Activated CD4-positive, CD25-positive, alpha-beta regulatory T cell treated with anti-CD3 and anti-CD28 coated beads, Interleukin-2, amount 50 U/mL, for 72 hours (primary cell): ENCODE data around the gene RSPO1.

Source experiments
- DNase-seq: peaks from one replicate; pipeline ENCODE4 v3.0.0; 2021

RSPO1 gene

GRCh38 chr1:37656026-37656425 lies 21.3 kb upstream of the RSPO1 start:
- DNase-seq = no peak

GRCh38 chr1:37655274-37655673 lies 20.6 kb upstream of the RSPO1 start:
- DNase-seq = no peak

- DNase-seq = no peak
Observed at GRCh38 chr1:37653906-37654305, 19.2 kb upstream of the RSPO1 start.

- no peak for DNase-seq
Observed at GRCh38 chr1:37652976-37653375, 18.3 kb upstream of the RSPO1 start.

GRCh38 chr1:37651803-37652202 lies 17.1 kb upstream of the RSPO1 start:
- DNase-seq = no peak

GRCh38 chr1:37650721-37651120 lies 16.0 kb upstream of the RSPO1 start:
- no peak for DNase-seq

GRCh38 chr1:37650173-37650572 lies 15.5 kb upstream of the RSPO1 start:
- no peak for DNase-seq

GRCh38 chr1:37647281-37647680 lies 12.6 kb upstream of the RSPO1 start:
- no peak for DNase-seq

GRCh38 chr1:37641059-37641458 lies 6.4 kb upstream of the RSPO1 start:
- DNase-seq = no peak

GRCh38 chr1:37636435-37636834 lies 1.7 kb upstream of the RSPO1 start:
- DNase-seq = no peak

GRCh38 chr1:37634992-37635902 lies 555 bp upstream of the RSPO1 start:
- DNase-seq = no peak

GRCh38 chr1:37633938-37634243 lies 801 bp downstream of the RSPO1 start:
- no peak for DNase-seq

GRCh38 chr1:37633040-37633937 lies 1.4 kb downstream of the RSPO1 start:
- DNase-seq = no peak

GRCh38 chr1:37631036-37631435 lies 3.7 kb downstream of the RSPO1 start:
- DNase-seq = no peak

- DNase-seq = no peak
Observed at GRCh38 chr1:37630426-37631028, 4.2 kb downstream of the RSPO1 start.

- DNase-seq = no peak
Observed at GRCh38 chr1:37629726-37630425, 4.8 kb downstream of the RSPO1 start.

- no peak for DNase-seq
Observed at GRCh38 chr1:37629008-37629407, 5.7 kb downstream of the RSPO1 start.

- DNase-seq = no peak
Observed at GRCh38 chr1:37628026-37628556, 6.6 kb downstream of the RSPO1 start.

- DNase-seq = no peak
Observed at GRCh38 chr1:37622131-37622530, 12.6 kb downstream of the RSPO1 start.

GRCh38 chr1:37621326-37621870 lies 13.3 kb downstream of the RSPO1 start:
- no peak for DNase-seq

GRCh38 chr1:37620707-37621106 lies 14.0 kb downstream of the RSPO1 start:
- no peak for DNase-seq

- DNase-seq = no peak
Observed at GRCh38 chr1:37616330-37616729, 18.4 kb downstream of the RSPO1 start.
